Measurements from ENCODE around the gene PNMA1.

Gene PNMA1

GRCh38 chr14:73713803-73714655 is at the start of gene PNMA1:
Gene PNMA1, minus strand, starts transcription at chr14:73714384. Its CDS starts 745 bp downstream, at chr14:73713639.
- DNase-seq (ENCODE audit: low read depth in 1 of 2, low spot score in 1 of 2), result peak; percentile 91 to 99
- in situ Hi-C loops (cut with HindIII; ENCODE audit: low pct_unique_long_range_greater_than_20kb, low sequenced_read_pairs), result no loop called here
- 0 out of 2 replicates have a peak, but pooled peaks have one; percentile 9 for TF ChIP-seq JUND (IDR thresholded peaks at IDR 0.05; ENCODE audit: low read depth)

- DNase-seq (ENCODE audit: low read depth in 1 of 2, low spot score in 1 of 2), result peak; percentile 84 to 94
- TF ChIP-seq JUND (IDR thresholded peaks at IDR 0.05; ENCODE audit: low read depth), result no peak
- in situ Hi-C loops (cut with HindIII; ENCODE audit: low pct_unique_long_range_greater_than_20kb, low sequenced_read_pairs), result no loop called here
These were observed 49.2 kb upstream of the PNMA1 start for GRCh38 chr14:73763396-73763795.

- DNase-seq (ENCODE audit: low read depth in 1 of 2, low spot score in 1 of 2), result no peak
- in situ Hi-C loops (cut with HindIII; ENCODE audit: low pct_unique_long_range_greater_than_20kb, low sequenced_read_pairs), result no loop called here
- no peak for TF ChIP-seq JUND (IDR thresholded peaks at IDR 0.05; ENCODE audit: low read depth)
These were observed 48.2 kb upstream of the PNMA1 start for GRCh38 chr14:73762375-73762822.

- no peak for TF ChIP-seq JUND (IDR thresholded peaks at IDR 0.05; ENCODE audit: low read depth)
- DNase-seq (ENCODE audit: low read depth in 1 of 2, low spot score in 1 of 2), result no peak
- in situ Hi-C loops (cut with HindIII; ENCODE audit: low pct_unique_long_range_greater_than_20kb, low sequenced_read_pairs), result no loop called here
These were observed 47.6 kb upstream of the PNMA1 start for GRCh38 chr14:73761618-73762355.

GRCh38 chr14:73760598-73761586 is 46.7 kb upstream of the PNMA1 start:
- in situ Hi-C loops (cut with HindIII; ENCODE audit: low pct_unique_long_range_greater_than_20kb, low sequenced_read_pairs), result no loop called here
- no peak for TF ChIP-seq JUND (IDR thresholded peaks at IDR 0.05; ENCODE audit: low read depth)
- DNase-seq (ENCODE audit: low read depth in 1 of 2, low spot score in 1 of 2), result no peak

- DNase-seq (ENCODE audit: low read depth in 1 of 2, low spot score in 1 of 2), result peak; percentile 87 to 98
- TF ChIP-seq JUND (IDR thresholded peaks at IDR 0.05; ENCODE audit: low read depth), result peak; percentile 51; the same call in 1 of the 2 replicates
- in situ Hi-C loops (cut with HindIII; ENCODE audit: low pct_unique_long_range_greater_than_20kb, low sequenced_read_pairs), result no loop called here
These were observed 45.8 kb upstream of the PNMA1 start for GRCh38 chr14:73759714-73760597.

GRCh38 chr14:73759183-73759713 is 45.1 kb upstream of the PNMA1 start:
- TF ChIP-seq JUND (IDR thresholded peaks at IDR 0.05; ENCODE audit: low read depth), result no peak
- peak in 1 of 2 experiments; percentile 64 for DNase-seq (ENCODE audit: low read depth in 1 of 2, low spot score in 1 of 2)
- in situ Hi-C loops (cut with HindIII; ENCODE audit: low pct_unique_long_range_greater_than_20kb, low sequenced_read_pairs), result no loop called here

- TF ChIP-seq JUND (IDR thresholded peaks at IDR 0.05; ENCODE audit: low read depth), result no peak
- DNase-seq (ENCODE audit: low read depth in 1 of 2, low spot score in 1 of 2), result peak; percentile 71 to 91
- in situ Hi-C loops (cut with HindIII; ENCODE audit: low pct_unique_long_range_greater_than_20kb, low sequenced_read_pairs), result no loop called here
These were observed 44.4 kb upstream of the PNMA1 start for GRCh38 chr14:73758392-73759182.

GRCh38 chr14:73757876-73758391 is 43.8 kb upstream of the PNMA1 start:
- TF ChIP-seq JUND (IDR thresholded peaks at IDR 0.05; ENCODE audit: low read depth), result peak; percentile 60; the same call in 1 of the 2 replicates
- in situ Hi-C loops (cut with HindIII; ENCODE audit: low pct_unique_long_range_greater_than_20kb, low sequenced_read_pairs), result no loop called here
- DNase-seq (ENCODE audit: low read depth in 1 of 2, low spot score in 1 of 2), result peak in 1 of 2 experiments; percentile 92

GRCh38 chr14:73757381-73757780 is 43.2 kb upstream of the PNMA1 start:
- no peak for DNase-seq (ENCODE audit: low read depth in 1 of 2, low spot score in 1 of 2)
- no peak for TF ChIP-seq JUND (IDR thresholded peaks at IDR 0.05; ENCODE audit: low read depth)
- in situ Hi-C loops (cut with HindIII; ENCODE audit: low pct_unique_long_range_greater_than_20kb, low sequenced_read_pairs), result no loop called here
